Prostate gland (tissue), 2 donors: ENCODE data around the gene TPSD1.

Experiments used
- CTCF ChIP-seq, 4 experiments: fragments of 200-600 bp in 2 of 4; fragments of 450-650 bp in 2 of 4; sonication (generic) in 2 of 4; IDR thresholded peaks; 1 replicate in 3 of 4; 2 replicates in 1 of 4; pipeline ENCODE4 v1.5.1; 2016 to 2019; ENCODE audit warnings: antibody characterized with exemption in 4 of 4, mild to moderate bottlenecking in 2 of 4, moderate library complexity in 2 of 4
- POLR2A ChIP-seq: fragments of 450-650 bp; IDR thresholded peaks from one replicate; pipeline ENCODE4 v1.6.1; 2016; ENCODE audit warnings: antibody characterized with exemption, mild to moderate bottlenecking

GRCh38 chr16:1225051-1225451 lies 30.8 kb upstream of the TPSD1 start, which contains the start of gene TPSG1:
- no peak for TF ChIP-seq CTCF (IDR thresholded peaks at IDR 0.05)
- no peak for TF ChIP-seq POLR2A
